ENCODE results near the gene HBA1.

GRCh38 chr16:194516-194915 lies 18.0 kb downstream of the HBA1 start:
- TF ChIP-seq CTCF (conservative IDR thresholded peaks at IDR 0.05; ENCODE audit: low read length) (no peak), EZH2phosphoT487 (IDR thresholded peaks at IDR 0.05; ENCODE audit: borderline replicate concordance, low read depth, low read length) (no peak)
